ENCODE results near the gene GALNT13.

- TF ChIP-seq CTCF (IDR thresholded peaks at IDR 0.05; ENCODE audit: low read depth, low read length): no peak
- no peak for TF ChIP-seq EZH2phosphoT487 (IDR thresholded peaks at IDR 0.05; ENCODE audit: low read depth)
Measured at GRCh38 chr2:154408786-154409185, 537.1 kb downstream of the GALNT13 start.

Measured in OCI-LY3 (cell line).